Stimulated activated CD4-positive, alpha-beta T cell treated with anti-CD3 and anti-CD28 coated beads, TNF-alpha, amount 100 ng/mL, for 1 hour (primary cell): ENCODE measurements around the gene KRT6A.

ENCODE experiments used
- DNase-seq, 3 donors: peaks; one replicate each; pipeline ENCODE4 v3.0.0-alpha.2; 2020; ENCODE audit warnings: low read depth in 3 of 3, low spot score in 1 of 3

KRT6A gene

DNA sequence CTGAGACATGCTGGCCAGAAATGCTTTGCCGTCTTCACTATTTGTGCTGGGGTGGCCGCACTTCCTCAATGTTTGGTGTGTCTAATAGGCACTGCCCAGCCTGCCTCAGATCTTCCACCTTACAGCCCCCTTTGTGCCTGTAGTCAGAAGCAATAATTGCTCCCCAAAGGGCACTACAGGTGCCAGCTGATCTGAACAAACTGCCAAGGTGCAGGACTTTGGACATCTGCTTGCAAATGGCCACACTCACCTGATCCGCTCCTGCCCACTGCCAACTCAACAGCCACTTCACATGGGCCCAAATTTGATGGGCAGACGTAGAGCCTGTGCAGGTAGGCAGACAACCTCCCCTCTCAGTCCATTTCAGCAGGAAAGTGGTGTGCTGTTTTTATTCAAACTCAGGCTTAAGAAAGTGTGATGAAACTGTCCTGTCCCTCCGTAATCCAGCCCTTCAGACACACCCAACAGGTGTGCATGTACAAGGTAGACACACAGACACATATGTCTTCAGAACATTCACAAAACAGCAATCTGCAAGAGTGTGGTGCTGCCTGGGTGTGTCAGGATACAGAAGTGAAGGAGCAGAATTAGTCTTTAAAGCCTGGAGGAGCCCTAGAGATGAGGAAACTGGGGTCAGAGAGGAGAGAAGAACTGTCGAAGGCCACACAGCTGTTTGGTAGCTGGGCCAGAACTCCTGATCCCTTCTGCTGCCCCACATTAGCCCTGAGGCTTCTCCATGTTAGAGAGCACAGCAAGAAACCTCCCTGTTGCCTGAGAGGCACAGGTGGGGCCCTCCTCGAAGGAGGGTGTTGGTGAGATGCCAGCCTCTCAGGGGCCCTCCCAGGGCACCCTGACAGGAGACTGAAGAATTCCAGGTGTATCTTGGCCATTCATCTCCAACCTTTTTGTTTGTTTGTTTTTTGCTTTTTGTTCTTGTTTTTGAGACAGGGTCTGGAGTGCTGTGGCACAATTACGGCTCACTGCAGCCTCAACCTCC, 54.5 kb downstream of the KRT6A start:
- no peak for DNase-seq

- DNase-seq = no peak
Measured at GRCh38 chr12:52437508-52437907, 55.5 kb downstream of the KRT6A start.
